Neural progenitor cell (in vitro differentiated cells): ENCODE measurements around the gene CACNB4. TPM values are rescaled to one million over a fixed set of nuclear protein-coding genes. Genes with fewer than 3 reads are reported as not detected.

ENCODE experiments used
- DNase-seq: peaks from one replicate; pipeline ENCODE4 v3.0.0-alpha.2; 2016; ENCODE audit warnings: low spot score
- H2AFZ ChIP-seq: fragments of 200-600 bp; sonication (generic); replicated peaks from 2 replicates; pipeline ENCODE4 v1.6.1; 2016; ENCODE audit warnings: antibody characterized with exemption
- H3F3A ChIP-seq: fragments of 200-600 bp; sonication (generic); 2 replicates; pipeline ENCODE4 v1.6.1; 2016; ENCODE audit warnings: antibody characterized with exemption, low read depth
- H3K27ac ChIP-seq: fragments of 200-600 bp; sonication (generic); 2 replicates; pipeline ENCODE4 v1.5.1; 2016; ENCODE audit warnings: mild to moderate bottlenecking
- H3K27me3 ChIP-seq: fragments of 200-600 bp; sonication (generic); 2 replicates; pipeline ENCODE4 v1.6.1; 2016; ENCODE audit warnings: mild to moderate bottlenecking, moderate library complexity
- H3K36me3 ChIP-seq: fragments of 200-600 bp; sonication (generic); 2 replicates; pipeline ENCODE4 v1.5.1; 2016
- H3K4me1 ChIP-seq: fragments of 200-600 bp; sonication (generic); 2 replicates; pipeline ENCODE4 v1.6.1; 2016; ENCODE audit warnings: mixed run types
- H3K4me2 ChIP-seq: fragments of 200-600 bp; sonication (generic); 2 replicates; pipeline ENCODE4 v1.6.1; 2016
- H3K4me3 ChIP-seq: fragments of 200-600 bp; sonication (generic); 2 replicates; pipeline ENCODE4 v1.5.1; 2016
- H3K79me2 ChIP-seq: fragments of 200-600 bp; sonication (generic); 2 replicates; pipeline ENCODE4 v1.6.1; 2016; ENCODE audit warnings: low read depth
- H3K9ac ChIP-seq: fragments of 200-600 bp; sonication (generic); 2 replicates; pipeline ENCODE4 v1.6.1; 2016
- H3K9me3 ChIP-seq: fragments of 200-600 bp; sonication (generic); 2 replicates; pipeline ENCODE4 v1.5.1; 2016; ENCODE audit warnings: low read depth
- H4K20me1 ChIP-seq: fragments of 200-600 bp; sonication (generic); 2 replicates; pipeline ENCODE4 v1.6.1; 2016; ENCODE audit warnings: low read depth
- H3K27ac Mint-ChIP-seq: 3 replicates; pipeline ENCODE4 v1.8.0; 2021; ENCODE audit warnings: mixed read lengths
- H3K27me3 Mint-ChIP-seq: 2 replicates; pipeline ENCODE4 v1.8.0; 2022; ENCODE audit warnings: low read depth, mild to moderate bottlenecking, inconsistent platforms, moderate library complexity, mixed read lengths; ENCODE audit not compliant: insufficient read depth
- H3K36me3 Mint-ChIP-seq: 3 replicates; pipeline ENCODE4 v1.8.0; 2021; ENCODE audit warnings: mixed read lengths
- H3K4me1 Mint-ChIP-seq: 3 replicates; pipeline ENCODE4 v1.8.0; 2021; ENCODE audit warnings: mixed read lengths
- H3K4me3 Mint-ChIP-seq: 3 replicates; pipeline ENCODE4 v1.8.0; 2021; ENCODE audit warnings: mild to moderate bottlenecking, moderate library complexity, mixed read lengths
- H3K9me3 Mint-ChIP-seq: 3 replicates; pipeline ENCODE4 v1.8.0; 2020; ENCODE audit warnings: mixed read lengths
- EZH2 ChIP-seq: fragments of 200-600 bp; sonication (generic); IDR thresholded peaks from 2 replicates; pipeline ENCODE4 v1.6.1; 2017; ENCODE audit warnings: antibody characterized with exemption, mild to moderate bottlenecking, moderate library complexity
- EZH2phosphoT487 ChIP-seq: fragments of 200-600 bp; sonication (generic); IDR thresholded peaks from 2 replicates; pipeline ENCODE4 v1.6.1; 2017; ENCODE audit warnings: antibody characterized with exemption
- total RNA-seq: library from RNA; depleted of rRNA; stranded (reverse); fragments of >200 nt; gene quantifications from 2 replicates; pipeline ENCODE4 v1.2.3, GENCODE V29; 2015; ENCODE audit warnings: low replicate concordance
- TF ChIP-seq, protein P1 (sequence below): fragments of 200-600 bp; sonication (generic); IDR thresholded peaks from 2 replicates; pipeline ENCODE4 v1.5.1; 2017; ENCODE audit warnings: antibody characterized with exemption, mild to moderate bottlenecking

Gene CACNB4
- total RNA-seq, 1 donor from 2014 or later: 14.2 TPM

DNA sequence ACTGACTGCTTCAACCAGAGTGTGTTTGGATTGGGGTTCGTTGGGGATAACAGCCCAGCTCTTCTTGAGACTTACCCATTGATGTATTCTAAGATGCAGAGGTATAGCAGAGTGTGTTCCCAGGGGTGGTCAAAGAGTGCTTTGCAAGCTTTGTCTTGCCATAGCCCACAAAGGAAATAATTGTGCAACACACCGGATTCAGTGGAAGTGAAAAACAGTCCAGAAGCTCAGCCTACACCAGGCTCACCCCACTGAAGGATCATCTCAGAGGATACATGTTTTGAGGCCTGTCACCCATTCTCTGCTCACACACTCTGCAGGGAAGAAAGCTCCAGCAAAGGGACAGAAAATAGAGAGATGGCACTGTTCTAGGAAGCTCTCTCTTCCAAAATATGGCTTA is 9.6 kb downstream of the CACNB4 start:
- Histone ChIP-seq H3K4me1 (no peaks in the 10 kb centered on the region), H3K27me3 (peaks cover 15% of the 10 kb centered on the region), H3K36me3 (no peaks in the 10 kb centered on the region), H3K4me2 (no peak overlapping the region), H2AFZ (no peak overlapping the region), H3K9ac (no peak overlapping the region), H3K9me3 (no peaks in the 10 kb centered on the region), H3F3A (no peaks in the 10 kb centered on the region), H3K79me2 (no peaks in the 10 kb centered on the region), H3K27ac (no peak overlapping the region), H4K20me1 (no peaks in the 10 kb centered on the region), H3K4me3 (no peak overlapping the region)
- no peak for DNase-seq
- Mint-ChIP-seq H3K4me3 (no peak overlapping the region), H3K9me3 (no peaks in the 10 kb centered on the region), H3K4me1 (no peaks in the 10 kb centered on the region), H3K36me3 (no peaks in the 10 kb centered on the region), H3K27me3 (no peaks in the 10 kb centered on the region), H3K27ac (no peak overlapping the region)
- no peak for TF ChIP-seq EZH2
- TF ChIP-seq, protein P1, sequence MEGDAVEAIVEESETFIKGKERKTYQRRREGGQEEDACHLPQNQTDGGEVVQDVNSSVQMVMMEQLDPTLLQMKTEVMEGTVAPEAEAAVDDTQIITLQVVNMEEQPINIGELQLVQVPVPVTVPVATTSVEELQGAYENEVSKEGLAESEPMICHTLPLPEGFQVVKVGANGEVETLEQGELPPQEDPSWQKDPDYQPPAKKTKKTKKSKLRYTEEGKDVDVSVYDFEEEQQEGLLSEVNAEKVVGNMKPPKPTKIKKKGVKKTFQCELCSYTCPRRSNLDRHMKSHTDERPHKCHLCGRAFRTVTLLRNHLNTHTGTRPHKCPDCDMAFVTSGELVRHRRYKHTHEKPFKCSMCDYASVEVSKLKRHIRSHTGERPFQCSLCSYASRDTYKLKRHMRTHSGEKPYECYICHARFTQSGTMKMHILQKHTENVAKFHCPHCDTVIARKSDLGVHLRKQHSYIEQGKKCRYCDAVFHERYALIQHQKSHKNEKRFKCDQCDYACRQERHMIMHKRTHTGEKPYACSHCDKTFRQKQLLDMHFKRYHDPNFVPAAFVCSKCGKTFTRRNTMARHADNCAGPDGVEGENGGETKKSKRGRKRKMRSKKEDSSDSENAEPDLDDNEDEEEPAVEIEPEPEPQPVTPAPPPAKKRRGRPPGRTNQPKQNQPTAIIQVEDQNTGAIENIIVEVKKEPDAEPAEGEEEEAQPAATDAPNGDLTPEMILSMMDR: no peak
- TF ChIP-seq EZH2phosphoT487: no peak

DNA sequence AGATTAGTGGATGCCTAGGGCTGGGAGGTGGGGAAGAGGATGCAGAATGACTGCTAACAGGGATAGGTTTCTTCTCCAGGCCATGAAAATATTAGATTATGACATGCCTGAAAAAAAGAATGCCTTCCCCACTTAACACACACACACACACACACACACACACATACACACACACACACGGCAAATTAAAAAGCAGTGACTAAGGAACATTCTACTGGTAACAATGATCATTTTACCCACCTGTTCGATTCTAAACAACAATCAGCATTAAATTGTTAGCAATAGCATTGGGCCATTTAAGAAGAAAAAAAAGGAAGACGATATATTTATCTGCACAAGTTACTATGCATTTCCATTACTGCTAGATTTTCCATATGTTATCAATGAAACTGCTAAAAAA is 10.8 kb downstream of the CACNB4 start:
- H3K27ac Mint-ChIP-seq: no peak overlapping the region
- DNase-seq: no peak

DNA sequence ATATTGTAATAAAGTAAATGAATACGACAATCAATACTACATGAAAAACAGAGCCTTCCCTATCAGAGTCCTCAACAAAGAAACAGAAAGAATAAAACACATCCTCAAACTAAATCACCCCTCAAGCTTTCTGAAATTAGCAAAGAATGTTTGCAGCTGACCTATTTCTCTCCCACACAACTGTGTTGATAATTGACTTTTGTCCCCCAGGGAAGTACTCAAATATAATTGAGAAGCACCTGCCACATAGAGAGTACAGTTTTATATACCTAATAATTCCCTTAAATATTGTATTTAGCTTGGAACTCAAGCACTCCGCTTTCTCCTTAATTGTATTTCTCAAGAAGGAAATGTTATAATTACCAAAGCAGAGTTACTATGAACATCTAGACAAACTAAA is 12.6 kb downstream of the CACNB4 start:
- Mint-ChIP-seq H3K4me1 (no peaks in the 10 kb centered on the region), H3K27ac (no peak overlapping the region), H3K4me3 (no peak overlapping the region), H3K27me3 (no peaks in the 10 kb centered on the region), H3K9me3 (no peaks in the 10 kb centered on the region), H3K36me3 (no peaks in the 10 kb centered on the region)
- no peak overlapping the region for H2AFZ ChIP-seq
- no peak overlapping the region for H3K9ac ChIP-seq
- H3F3A ChIP-seq: no peaks in the 10 kb centered on the region
- H3K4me1 ChIP-seq: no peaks in the 10 kb centered on the region
- TF ChIP-seq, protein P1: no peak
- TF ChIP-seq EZH2phosphoT487 (no peak), EZH2 (no peak)
- H3K4me2 ChIP-seq: no peak overlapping the region
- no peak overlapping the region for H3K4me3 ChIP-seq
- no peaks in the 10 kb centered on the region for H3K79me2 ChIP-seq
- no peak for DNase-seq
- no peaks in the 10 kb centered on the region for H3K36me3 ChIP-seq
- no peak overlapping the region for H3K27ac ChIP-seq
- H3K27me3 ChIP-seq: no peaks in the 10 kb centered on the region
- H3K9me3 ChIP-seq: no peaks in the 10 kb centered on the region
- no peaks in the 10 kb centered on the region for H4K20me1 ChIP-seq

More for the DNA sequence above, 10.8 kb downstream of the CACNB4 start:
- H3K9ac ChIP-seq: no peak overlapping the region
- no peak overlapping the region for H3K4me2 ChIP-seq
- H3F3A ChIP-seq: no peaks in the 10 kb centered on the region
- H3K36me3 ChIP-seq: no peaks in the 10 kb centered on the region
- peaks cover 2% of the 10 kb centered on the region for H3K27me3 ChIP-seq
- TF ChIP-seq EZH2: no peak
- TF ChIP-seq, protein P1: no peak
- no peak for TF ChIP-seq EZH2phosphoT487
- H3K4me1 ChIP-seq: no peaks in the 10 kb centered on the region
- H3K27ac ChIP-seq: no peak overlapping the region
- no peak overlapping the region for H2AFZ ChIP-seq
- no peaks in the 10 kb centered on the region for H3K4me1 Mint-ChIP-seq
- no peaks in the 10 kb centered on the region for H3K79me2 ChIP-seq
- H3K27me3 Mint-ChIP-seq: no peaks in the 10 kb centered on the region
- H3K9me3 ChIP-seq: no peaks in the 10 kb centered on the region
- H3K4me3 Mint-ChIP-seq: no peak overlapping the region
- no peaks in the 10 kb centered on the region for H3K9me3 Mint-ChIP-seq
- H3K36me3 Mint-ChIP-seq: no peaks in the 10 kb centered on the region
- H3K4me3 ChIP-seq: no peak overlapping the region
- no peaks in the 10 kb centered on the region for H4K20me1 ChIP-seq

DNA sequence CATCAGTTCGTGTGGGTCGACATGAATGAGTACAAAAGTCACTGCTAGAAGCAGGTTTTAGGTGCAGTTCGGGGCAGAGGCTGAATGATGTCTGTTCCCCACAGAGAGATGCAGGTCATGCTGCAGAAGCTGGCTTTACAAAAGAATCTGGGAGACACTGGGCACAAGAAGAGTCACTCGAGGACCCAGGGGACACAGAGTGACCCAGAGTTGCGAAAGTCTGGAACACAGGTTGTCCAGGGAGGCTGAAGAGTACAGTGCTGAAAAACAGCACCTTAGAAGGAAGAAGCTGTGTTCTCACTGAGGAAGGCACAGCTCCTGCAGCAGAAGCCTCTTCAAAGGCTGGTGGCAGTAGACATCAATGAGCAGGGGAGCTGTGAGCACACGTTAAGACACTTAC is 14.8 kb downstream of the CACNB4 start:
- Histone ChIP-seq H3K36me3 (no peaks in the 10 kb centered on the region), H3K9me3 (no peaks in the 10 kb centered on the region), H3K27ac (no peak overlapping the region), H3F3A (no peaks in the 10 kb centered on the region), H3K4me1 (no peaks in the 10 kb centered on the region), H2AFZ (no peak overlapping the region), H4K20me1 (no peaks in the 10 kb centered on the region), H3K4me2 (no peak overlapping the region), H3K9ac (no peak overlapping the region), H3K27me3 (no peaks in the 10 kb centered on the region), H3K4me3 (no peak overlapping the region), H3K79me2 (no peaks in the 10 kb centered on the region)
- H3K27me3 Mint-ChIP-seq: no peaks in the 10 kb centered on the region
- no peaks in the 10 kb centered on the region for H3K36me3 Mint-ChIP-seq
- no peak overlapping the region for H3K4me3 Mint-ChIP-seq
- H3K27ac Mint-ChIP-seq: no peak overlapping the region
- no peaks in the 10 kb centered on the region for H3K4me1 Mint-ChIP-seq
- DNase-seq: no peak
- TF ChIP-seq EZH2phosphoT487 (no peak), EZH2 (no peak)
- TF ChIP-seq, protein P1: no peak
- H3K9me3 Mint-ChIP-seq: no peaks in the 10 kb centered on the region
